Gastroesophageal sphincter (tissue), 3 donors: ENCODE data around the gene CORO2B.

Experiments used
- CTCF ChIP-seq, 4 experiments: fragments of 200-600 bp in 2 of 4; fragments of 450-650 bp in 2 of 4; sonication (generic) in 1 of 4; IDR thresholded peaks; one replicate each; pipeline ENCODE4 v1.5.1; 2017 to 2019; ENCODE audit warnings: antibody characterized with exemption in 4 of 4, mild to moderate bottlenecking in 2 of 4, moderate library complexity in 2 of 4
- POLR2A ChIP-seq, 2 donors: fragments of 450-650 bp; IDR thresholded peaks; one replicate each; pipeline ENCODE4 v1.6.1; 2017; ENCODE audit warnings: antibody characterized with exemption in 2 of 2, mild to moderate bottlenecking in 2 of 2, moderate library complexity in 1 of 2
- POLR2AphosphoS5 ChIP-seq: sonication (generic); formaldehyde crosslinking; IDR thresholded peaks from one replicate; pipeline ENCODE4 v1.6.1; 2017; ENCODE audit warnings: antibody characterized with exemption

GRCh38 chr15:68732451-68732850 is 153.7 kb downstream of the CORO2B start:
- TF ChIP-seq CTCF (IDR thresholded peaks at IDR 0.05): no peak
- TF ChIP-seq POLR2A (IDR thresholded peaks at IDR 0.05): no peak
- TF ChIP-seq POLR2AphosphoS5: no peak
